Left lung (tissue), 10 donors: ENCODE results near the gene CCDC154. TPM values are rescaled to one million over a fixed set of nuclear protein-coding genes. Genes with fewer than 3 reads are reported as not detected.

Experiments
- ATAC-seq: fragments of 200-7000 bp; cut with Tn5 transposase; one replicate; pipeline ENCODE4 v1.9.1; 2020; ENCODE audit warnings: moderate library complexity
- DNase-seq, 4 donors: peaks; one replicate each; pipeline ENCODE4 v3.0.0-alpha.2; 2013 to 2020
- H3K27ac ChIP-seq, 2 donors: fragments of 200-600 bp; sonication (generic) in 1 of 2; one replicate each; pipeline versions ENCODE4 v1.5.0 to v1.8.0; 2020 to 2021
- H3K27me3 ChIP-seq, 2 donors: fragments of 200-600 bp; sonication (generic) in 1 of 2; one replicate each; pipeline versions ENCODE4 v1.5.0 to v1.8.0; 2020 to 2021
- H3K36me3 ChIP-seq, 2 donors: fragments of 200-600 bp; sonication (generic) in 1 of 2; one replicate each; pipeline versions ENCODE4 v1.5.0 to v1.8.0; 2020 to 2021
- H3K4me1 ChIP-seq, 2 donors: fragments of 200-600 bp; one replicate each; pipeline ENCODE4 v1.8.0; 2021
- H3K4me3 ChIP-seq, 2 donors: fragments of 200-600 bp; sonication (generic) in 1 of 2; one replicate each; pipeline versions ENCODE4 v1.5.0 to v1.8.0; 2020 to 2021; ENCODE audit warnings: mild to moderate bottlenecking in 1 of 2
- H3K9me3 ChIP-seq, 2 donors: fragments of 200-600 bp; sonication (generic) in 1 of 2; one replicate each; pipeline versions ENCODE4 v1.5.0 to v1.8.0; 2020 to 2021
- CTCF ChIP-seq, 2 donors: fragments of 200-600 bp; sonication (generic) in 1 of 2; IDR thresholded peaks; one replicate each; pipeline versions ENCODE4 v1.5.0 to v1.8.0; 2021; ENCODE audit warnings: antibody characterized with exemption in 2 of 2
- intact Hi-C, 2 donors: fragments of 100-400 bp; cut with DNase I; formaldehyde crosslinking; loops; one replicate each; pipeline versions ENCODE4 v1.11.2 to v1.14.2; 2022
- polyA plus RNA-seq, 6 donors: library from polyadenylated mRNA; unstranded; fragments of 120-200 nt; gene quantifications; one replicate each; pipeline ENCODE4 v1.2.1, GENCODE V29; 2013; ENCODE audit not compliant: insufficient read length in 6 of 6
- total RNA-seq, 2 donors: library from RNA; stranded (reverse); fragmentation: NEBNext Ultra II Directional; extraction: Animal tissue kit (Norgen Biotek cat#: 25700); gene quantifications; one replicate each; pipeline ENCODE4 v1.2.1, GENCODE V29; 2021
- donor health status: DM: no; HTN: yes; CAD: no.
- donor health status: DM: no; HTN: no; CAD: no.

CCDC154 gene
- total and polyA plus RNA-seq, 8 donors, result 1.5 to 11.8 (median 7.1) TPM

GRCh38 chr16:1466968-1467521 lies 22.7 kb upstream of the CCDC154 start:
- Histone ChIP-seq H3K27me3 (no peaks in the 10 kb centered on the region), H3K36me3 (peaks cover 0 to 33% of the 10 kb centered on the region in 2 donors), H3K4me3 (no peak overlapping the region), H3K27ac (no peak overlapping the region), H3K9me3 (no peaks in the 10 kb centered on the region), H3K4me1 (peaks cover 12 to 38% of the 10 kb centered on the region in 2 donors)
- intact Hi-C loops, result no loop called here
- no peak for TF ChIP-seq CTCF (IDR thresholded peaks at IDR 0.05)
- ATAC-seq, result peak; percentile 23
- peak in 1 of 4 donors; percentile 67 for DNase-seq

- Histone ChIP-seq H3K27ac (no peak overlapping the region), H3K9me3 (no peaks in the 10 kb centered on the region), H3K4me1 (peaks cover 9 to 28% of the 10 kb centered on the region in 2 donors), H3K4me3 (no peak overlapping the region), H3K27me3 (no peaks in the 10 kb centered on the region), H3K36me3 (peaks cover 0 to 43% of the 10 kb centered on the region in 2 donors)
- TF ChIP-seq CTCF (IDR thresholded peaks at IDR 0.05), result no peak
- intact Hi-C loops, result no loop called here
- DNase-seq (peak in 1 of 4 donors; percentile 72), ATAC-seq (no peak)
These were observed 21.7 kb upstream of the CCDC154 start for GRCh38 chr16:1466054-1466453.

GRCh38 chr16:1465567-1465915 lies 21.2 kb upstream of the CCDC154 start:
- DNase-seq, result no peak
- TF ChIP-seq CTCF (IDR thresholded peaks at IDR 0.05), result no peak
- Histone ChIP-seq H3K27me3 (no peaks in the 10 kb centered on the region), H3K27ac (no peak overlapping the region), H3K36me3 (peaks cover 0 to 48% of the 10 kb centered on the region in 2 donors), H3K4me1 (peaks cover 4 to 23% of the 10 kb centered on the region in 2 donors), H3K9me3 (no peaks in the 10 kb centered on the region), H3K4me3 (no peak overlapping the region)
- intact Hi-C loops, result no loop called here
- ATAC-seq, result no peak

GRCh38 chr16:1464894-1465566 lies 20.7 kb upstream of the CCDC154 start:
- H3K4me3 ChIP-seq, result no peak overlapping the region
- peaks cover 0 to 18% of the 10 kb centered on the region in 2 donors for H3K4me1 ChIP-seq
- no peak for TF ChIP-seq CTCF (IDR thresholded peaks at IDR 0.05)
- no peaks in the 10 kb centered on the region for H3K27me3 ChIP-seq
- no peak for ATAC-seq
- H3K9me3 ChIP-seq, result no peaks in the 10 kb centered on the region
- no peak overlapping the region for H3K27ac ChIP-seq
- H3K36me3 ChIP-seq, result peaks cover 0 to 53% of the 10 kb centered on the region in 2 donors
- DNase-seq, result peak in 1 of 4 donors; percentile 67
- intact Hi-C loops, result no loop called here

GRCh38 chr16:1464196-1464893 lies 20.0 kb upstream of the CCDC154 start:
- Histone ChIP-seq H3K4me3 (no peak overlapping the region), H3K27ac (no peak overlapping the region), H3K4me1 (peaks cover 0 to 11% of the 10 kb centered on the region in 2 donors), H3K9me3 (no peaks in the 10 kb centered on the region), H3K27me3 (no peaks in the 10 kb centered on the region), H3K36me3 (peaks cover 0 to 56% of the 10 kb centered on the region in 2 donors)
- no peak for TF ChIP-seq CTCF (IDR thresholded peaks at IDR 0.05)
- ATAC-seq (no peak), DNase-seq (peak in 1 of 4 donors; percentile 69)
- intact Hi-C loops, result no loop called here
